CD4-positive, alpha-beta T cell (primary cell): ENCODE data around the gene IL31RA. TPM values are rescaled to one million over a fixed set of nuclear protein-coding genes. Genes with fewer than 3 reads are reported as not detected.

Source experiments
- ATAC-seq: fragments of 200-7000 bp; cut with Tn5 transposase; one replicate; pipeline ENCODE4 v1.10.0; 2022; ENCODE audit warnings: mild to moderate bottlenecking; ENCODE audit not compliant: poor library complexity
- CTCF ChIA-PET: fragments of 350-600 bp; sonication (Branson Sonifier 250); formaldehyde crosslinking; loops from one replicate; lab custom pipeline; 2021; ENCODE audit warnings: antibody characterized with exemption, inconsistent platforms; lab: Charles Lee
- POLR2A ChIA-PET: fragments of 350-600 bp; sonication (Branson Sonifier 250); formaldehyde crosslinking; loops from one replicate; lab custom pipeline; 2021; ENCODE audit warnings: antibody characterized with exemption, inconsistent platforms; lab: Charles Lee
- DNase-seq, 14 experiments: peaks; one replicate each; pipeline ENCODE4 v3.0.0-alpha.2; 2013 to 2020; ENCODE audit warnings: mixed read lengths in 2 of 14
- H3K27ac ChIP-seq, 2 donors: one replicate each; pipeline versions ENCODE4 v1.5.1 to v1.7.0; 2013; ENCODE audit warnings: low read length in 2 of 2, low read depth in 1 of 2, mild to moderate bottlenecking in 1 of 2
- H3K27me3 ChIP-seq, 2 experiments: 1 replicate in 1 of 2; 2 replicates in 1 of 2; pipeline versions ENCODE4 v1.6.1 to v1.7.0; 2013; ENCODE audit warnings: low read length in 2 of 2, control low read depth in 1 of 2, mild to moderate bottlenecking in 1 of 2, moderate library complexity in 1 of 2; ENCODE audit not compliant: insufficient read depth in 2 of 2, control insufficient read depth in 1 of 2
- H3K36me3 ChIP-seq: one replicate; pipeline ENCODE4 v1.6.1; 2013; ENCODE audit warnings: low read length, control low read depth; ENCODE audit not compliant: insufficient read depth
- H3K4me1 ChIP-seq: one replicate; pipeline ENCODE4 v1.6.1; 2013; ENCODE audit warnings: low read length, control low read depth; ENCODE audit not compliant: insufficient read depth
- H3K4me3 ChIP-seq: one replicate; pipeline ENCODE4 v1.5.1; 2013; ENCODE audit warnings: mild to moderate bottlenecking, low read length, moderate library complexity
- H3K9me3 ChIP-seq, 2 experiments: 1 replicate in 1 of 2; 2 replicates in 1 of 2; pipeline versions ENCODE4 v1.6.1 to v1.7.0; 2013; ENCODE audit warnings: low read length in 2 of 2, mild to moderate bottlenecking in 2 of 2, control low read depth in 1 of 2, moderate library complexity in 1 of 2; ENCODE audit not compliant: control insufficient read depth in 1 of 2, insufficient read depth in 1 of 2
- H3K27ac Mint-ChIP-seq: one replicate; pipeline ENCODE4 v1.8.0; 2020; ENCODE audit warnings: mixed read lengths
- H3K27me3 Mint-ChIP-seq: one replicate; pipeline ENCODE4 v1.8.0; 2021; ENCODE audit warnings: mixed read lengths
- H3K36me3 Mint-ChIP-seq: one replicate; pipeline ENCODE4 v1.8.0; 2021; ENCODE audit warnings: low read depth, mixed read lengths
- H3K4me1 Mint-ChIP-seq: one replicate; pipeline ENCODE4 v1.8.0; 2021; ENCODE audit warnings: low read depth, mixed read lengths
- H3K4me3 Mint-ChIP-seq: one replicate; pipeline ENCODE4 v1.8.0; 2020; ENCODE audit warnings: mild to moderate bottlenecking, mixed read lengths
- H3K9me3 Mint-ChIP-seq: one replicate; pipeline ENCODE4 v1.8.0; 2020; ENCODE audit warnings: mixed read lengths
- CTCF ChIP-seq: fragments of 200-600 bp; IDR thresholded peaks from one replicate; pipeline ENCODE4 v1.8.0; 2022; ENCODE audit warnings: antibody characterized with exemption, mild to moderate bottlenecking
- intact Hi-C, 2 experiments: fragments of 100-400 bp; cut with DNase I in 1 of 2; cut with micrococcal nuclease in 1 of 2; formaldehyde crosslinking; loops; one replicate each; pipeline versions ENCODE4 v1.15.1 to v1.9.0; 2023 to 2025; cut with DNase I, micrococcal nuclease
- total RNA-seq, 174 experiments: library from RNA in 2 of 174; stranded (reverse) in 2 of 174; gene quantifications; one replicate each; pipeline ENCODE4 v1.2.3 and lab custom pipeline; 2021 to 2026

Gene IL31RA
- total RNA-seq, 2 experiments from 2014 or later: not detected

GRCh38 chr5:55888205-55888604 lies 37.0 kb downstream of the IL31RA start:
- ChIA-PET POLR2A (no interaction called here), CTCF (no interaction called here)
- Histone ChIP-seq H3K27me3 (no peaks in the 10 kb centered on the region), H3K4me1 (no peaks in the 10 kb centered on the region), H3K36me3 (no peaks in the 10 kb centered on the region), H3K9me3 (no peaks in the 10 kb centered on the region), H3K27ac (no peak overlapping the region), H3K4me3 (no peak overlapping the region)
- H3K9me3 Mint-ChIP-seq: no peaks in the 10 kb centered on the region
- TF ChIP-seq CTCF: no peak
- H3K36me3 Mint-ChIP-seq: no peaks in the 10 kb centered on the region
- no peak for DNase-seq
- no peak overlapping the region for H3K27ac Mint-ChIP-seq
- no peak for ATAC-seq
- no peaks in the 10 kb centered on the region for H3K27me3 Mint-ChIP-seq
- no peak overlapping the region for H3K4me3 Mint-ChIP-seq
- intact Hi-C loops: no loop called here
- peaks cover 4% of the 10 kb centered on the region for H3K4me1 Mint-ChIP-seq

- TF ChIP-seq CTCF: no peak
- H3K4me3 Mint-ChIP-seq: no peak overlapping the region
- H3K9me3 ChIP-seq: no peaks in the 10 kb centered on the region
- no peak for DNase-seq
- H3K9me3 Mint-ChIP-seq: no peaks in the 10 kb centered on the region
- no peak overlapping the region for H3K4me3 ChIP-seq
- POLR2A ChIA-PET: no interaction called here
- no peak overlapping the region for H3K27ac Mint-ChIP-seq
- peaks cover 5% of the 10 kb centered on the region for H3K4me1 ChIP-seq
- CTCF ChIA-PET: no interaction called here
- intact Hi-C loops: no loop called here
- no peaks in the 10 kb centered on the region for H3K36me3 ChIP-seq
- no peak overlapping the region for H3K27ac ChIP-seq
- H3K4me1 Mint-ChIP-seq: peaks cover 4% of the 10 kb centered on the region
- H3K27me3 ChIP-seq: no peaks in the 10 kb centered on the region
- no peaks in the 10 kb centered on the region for H3K36me3 Mint-ChIP-seq
- H3K27me3 Mint-ChIP-seq: peaks cover 3% of the 10 kb centered on the region
- no peak for ATAC-seq
Measured at GRCh38 chr5:55892479-55892878, 41.3 kb downstream of the IL31RA start.

- DNase-seq: no peak
- Histone ChIP-seq H3K4me3 (no peak overlapping the region), H3K27ac (no peak overlapping the region), H3K36me3 (no peaks in the 10 kb centered on the region), H3K27me3 (peaks cover 0 to 2% of the 10 kb centered on the region in 2 experiments), H3K4me1 (peaks cover 5% of the 10 kb centered on the region), H3K9me3 (no peaks in the 10 kb centered on the region)
- ChIA-PET CTCF (no interaction called here), POLR2A (interaction anchor here (0.6 kb wide), 1 partner anchor 431 kb away, joined by 3 read pairs; no protein-coding TSS in a partner anchor)
- Mint-ChIP-seq H3K9me3 (no peaks in the 10 kb centered on the region), H3K4me3 (no peak overlapping the region), H3K36me3 (no peaks in the 10 kb centered on the region), H3K27me3 (peaks cover 7% of the 10 kb centered on the region), H3K4me1 (no peaks in the 10 kb centered on the region), H3K27ac (no peak overlapping the region)
- ATAC-seq: no peak
- intact Hi-C loops: no loop called here
- no peak for TF ChIP-seq CTCF
Measured at GRCh38 chr5:55894135-55894534, 43.0 kb downstream of the IL31RA start.
